ENCODE measurements around the gene ACO2.

GRCh38 chr22:41563051-41563711 lies 94.3 kb downstream of the ACO2 start:
- no peak for TF ChIP-seq POLR2A (IDR thresholded peaks at IDR 0.05)
- TF ChIP-seq CTCF (IDR thresholded peaks at IDR 0.05), result no peak
- no peak for TF ChIP-seq POLR2AphosphoS5 (IDR thresholded peaks at IDR 0.05)
- no peak for TF ChIP-seq EP300 (IDR thresholded peaks at IDR 0.05)

All from upper lobe of left lung (tissue), 4 donors.